ENCODE results near the gene RAB43.
"Not testable (repeated sequence)": the region's sequence is repeated elsewhere in the genome, so short reads cannot be mapped to it uniquely, and the experiment has no call there.

Gene RAB43

GRCh38 chr3:129121016-129121791 lies 400 bp downstream of the RAB43 start:
- peak; percentile 44 for DNase-seq

DNA sequence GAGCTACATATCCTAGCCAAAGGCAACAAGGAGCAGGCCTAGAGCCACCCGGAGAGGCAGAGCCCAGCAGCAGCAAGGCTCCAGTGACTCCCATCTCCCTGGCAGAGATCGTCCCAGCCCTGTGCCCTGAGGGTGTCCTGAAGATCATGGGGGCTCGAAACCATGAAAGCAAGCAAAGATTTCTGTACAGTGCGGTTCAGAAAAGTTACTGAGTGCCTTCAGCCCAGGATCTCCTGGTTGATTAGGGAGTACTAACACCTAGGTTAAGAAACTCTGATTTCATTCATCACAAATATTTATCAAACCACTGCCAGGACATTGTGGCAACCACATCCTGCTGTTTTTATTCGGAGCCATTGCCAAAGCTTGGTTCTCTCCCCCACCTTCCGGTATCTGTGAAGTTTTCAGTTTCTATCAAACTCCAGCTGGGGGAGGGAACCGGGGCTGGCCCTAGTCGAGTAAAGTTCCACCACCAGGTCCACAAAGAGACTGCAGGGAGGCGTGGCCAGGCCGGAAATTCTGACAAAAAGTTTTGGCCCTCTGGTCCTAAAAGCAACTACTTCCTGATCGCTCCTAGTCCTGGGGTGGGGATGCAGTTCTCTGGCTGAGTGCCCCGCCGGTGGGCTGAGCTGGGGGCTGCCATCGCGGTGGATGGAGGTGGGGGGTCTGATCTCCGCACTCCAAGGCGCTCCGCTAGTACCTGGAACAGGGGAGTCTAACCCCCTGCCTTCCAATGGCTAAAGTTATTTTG lies 1.2 kb downstream of the RAB43 start:
- DNase-seq: peak; percentile 76

DNA sequence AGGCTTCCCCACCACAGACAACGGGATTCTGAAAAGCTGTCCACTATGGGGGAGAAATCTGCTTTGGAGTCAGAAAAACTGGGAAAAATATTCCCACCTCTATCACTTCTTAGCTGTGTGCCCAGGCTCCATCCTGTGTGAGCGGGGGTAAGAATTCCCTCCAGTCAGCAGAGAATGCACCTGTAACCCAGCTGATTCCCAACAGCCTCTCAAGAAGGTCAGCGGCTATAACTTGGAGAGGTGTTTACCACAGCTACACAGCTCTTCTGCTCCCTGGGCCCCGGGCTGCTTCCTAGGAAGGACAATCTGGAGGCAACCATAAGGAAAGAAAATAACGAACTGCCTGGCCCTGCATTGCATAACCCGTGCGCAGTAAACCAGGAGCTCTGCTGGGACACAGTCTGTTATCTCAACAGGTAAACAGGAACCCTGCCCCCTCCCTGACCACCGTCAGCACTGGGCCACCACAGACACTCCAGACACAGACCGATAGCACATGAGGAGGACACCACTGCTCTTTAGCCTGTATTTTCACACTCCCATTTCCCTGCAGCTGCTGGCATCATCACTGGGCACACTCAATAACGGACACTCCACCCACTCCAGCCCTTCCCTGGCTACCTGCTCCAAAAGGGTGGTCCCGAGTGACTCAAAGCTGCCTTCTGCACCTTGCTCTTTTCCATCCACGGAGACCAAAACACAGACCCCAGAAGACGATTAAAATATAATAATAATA lies 2.1 kb downstream of the RAB43 start:
- DNase-seq: no peak

GRCh38 chr3:129118745-129119144 lies 2.9 kb downstream of the RAB43 start:
- no peak for DNase-seq

DNA sequence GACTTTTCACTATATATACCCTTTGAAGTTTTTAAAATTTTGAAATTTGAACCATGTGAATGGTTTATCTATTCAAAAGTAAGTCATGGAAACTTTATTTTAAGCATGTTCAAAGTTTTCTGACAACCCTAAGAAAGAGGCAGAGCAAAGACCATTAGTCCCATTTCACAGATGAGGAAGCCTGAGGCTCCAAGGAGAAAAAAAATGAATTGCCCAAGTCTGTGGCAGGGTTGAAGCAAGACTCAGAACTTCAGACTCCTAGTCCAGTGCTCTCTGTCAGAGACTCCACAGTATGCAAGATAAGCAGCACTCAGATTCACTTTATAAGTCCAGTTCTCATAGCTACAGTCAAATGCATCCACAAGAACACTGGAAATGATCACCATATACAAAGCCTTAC lies 4.5 kb downstream of the RAB43 start:
- no peak for DNase-seq

DNA sequence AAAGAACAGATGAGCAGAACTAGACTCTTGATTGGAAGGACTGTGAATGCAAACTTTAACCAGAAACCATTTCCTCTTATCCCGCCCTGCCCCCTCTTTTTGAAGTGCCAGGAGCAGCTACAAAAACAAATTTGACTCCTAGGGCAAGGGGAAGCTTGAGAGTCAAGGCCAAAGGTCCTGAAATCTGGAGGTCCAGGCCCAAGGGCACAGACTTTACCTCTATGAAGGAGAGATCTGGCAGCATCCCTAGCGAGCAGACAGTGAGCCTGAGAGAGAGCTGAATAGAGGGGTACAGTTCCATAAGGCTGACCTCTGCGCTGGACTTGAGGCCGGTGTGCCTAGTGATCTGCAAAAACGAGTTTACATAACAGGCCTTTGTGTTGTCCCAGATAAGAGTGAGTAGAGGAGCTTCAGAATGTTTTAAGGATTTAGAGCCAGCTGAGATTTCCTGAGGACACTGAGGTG lies 5.1 kb downstream of the RAB43 start:
- no peak for DNase-seq

- no peak for DNase-seq
These were observed 7.1 kb downstream of the RAB43 start for GRCh38 chr3:129114455-129114854.

- no peak for DNase-seq
These were observed 9.1 kb downstream of the RAB43 start for GRCh38 chr3:129112308-129113052.

DNA sequence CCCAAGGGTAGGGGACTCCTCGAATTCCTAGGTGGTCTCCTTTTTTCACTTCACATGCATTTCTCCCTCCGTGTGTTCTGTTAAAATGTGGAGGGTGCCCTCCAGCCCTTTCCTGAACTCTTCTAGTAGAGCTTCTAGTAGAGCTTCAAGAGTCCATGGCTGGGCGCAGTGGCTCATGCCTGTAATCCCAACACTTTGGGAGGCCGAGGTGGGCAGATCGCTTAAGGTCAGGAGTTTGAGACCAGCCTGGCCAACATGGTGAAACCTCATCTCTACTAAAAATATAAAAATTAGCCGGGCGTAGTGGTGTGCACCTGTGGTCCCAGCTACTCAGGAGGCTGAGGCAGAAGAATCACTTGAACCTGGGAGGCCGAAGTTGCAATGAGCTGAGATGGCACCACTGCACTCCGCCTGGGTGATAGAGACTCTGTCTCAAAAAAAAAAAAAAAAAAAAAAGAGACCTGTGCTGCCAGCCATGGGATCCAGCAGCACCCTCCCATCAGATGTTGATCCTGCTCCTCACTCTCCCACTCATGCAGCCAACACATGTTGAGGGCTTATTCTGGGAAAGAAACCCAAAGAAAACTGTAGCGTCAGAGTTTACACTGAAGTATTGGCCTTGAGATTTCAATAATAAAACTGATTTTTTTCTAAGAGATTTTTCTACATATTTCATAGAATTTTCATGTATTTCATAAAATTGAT lies 10.4 kb downstream of the RAB43 start:
- not testable (repeated sequence) for DNase-seq

- no peak for DNase-seq
These were observed 13.8 kb downstream of the RAB43 start for GRCh38 chr3:129107793-129108192.

GRCh38 chr3:129106866-129107565 lies 14.6 kb downstream of the RAB43 start:
- no peak for DNase-seq

DNA sequence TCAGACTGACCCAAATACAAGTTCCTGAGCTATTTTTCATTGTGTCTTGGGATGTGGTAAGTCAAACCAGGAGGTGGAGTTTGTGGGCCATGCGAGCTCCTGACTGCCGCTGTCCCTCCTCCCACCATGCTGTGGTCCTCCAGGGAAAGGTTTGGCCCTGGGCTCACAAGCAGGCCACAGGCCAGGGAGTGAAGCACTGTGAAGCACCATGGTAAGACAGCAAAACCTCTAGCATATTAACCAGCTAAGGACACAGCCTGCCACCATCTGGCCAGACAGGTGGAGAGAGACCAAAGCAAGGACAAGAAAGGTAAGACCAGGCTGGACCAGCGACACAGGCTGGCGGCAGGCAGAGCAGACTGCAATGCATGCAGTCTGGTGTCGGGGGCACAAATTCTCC lies 15.3 kb downstream of the RAB43 start:
- DNase-seq: no peak

GRCh38 chr3:129105862-129106261 lies 15.7 kb downstream of the RAB43 start:
- DNase-seq: no peak

DNA sequence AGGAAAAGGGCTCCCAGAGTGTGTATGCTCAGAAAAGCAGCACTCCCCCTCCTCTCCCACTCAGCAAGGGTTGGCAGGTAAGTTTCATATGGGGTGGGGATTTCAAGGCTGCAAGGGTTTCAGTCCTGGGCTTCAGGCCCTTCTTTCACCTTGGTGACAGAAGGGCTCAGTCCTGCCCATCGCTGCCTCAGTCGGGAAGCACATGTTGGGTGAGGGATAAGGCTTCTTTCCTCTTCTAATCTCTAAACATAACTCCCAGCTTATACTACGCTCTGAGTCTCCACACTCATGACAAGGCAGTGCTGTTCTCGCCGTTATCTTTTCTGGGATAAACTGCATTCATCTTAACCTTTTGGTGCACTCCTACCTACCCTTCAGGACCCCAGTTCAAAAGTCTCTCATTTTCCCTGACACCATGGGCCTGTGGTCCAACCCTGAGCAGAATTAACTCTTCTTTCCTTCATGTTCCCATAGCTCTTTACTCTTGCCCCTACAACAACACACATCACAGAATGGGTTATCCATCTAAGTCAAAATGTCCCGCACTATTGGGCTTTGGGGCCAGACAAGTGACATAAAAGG lies 17.0 kb downstream of the RAB43 start:
- DNase-seq: no peak

DNA sequence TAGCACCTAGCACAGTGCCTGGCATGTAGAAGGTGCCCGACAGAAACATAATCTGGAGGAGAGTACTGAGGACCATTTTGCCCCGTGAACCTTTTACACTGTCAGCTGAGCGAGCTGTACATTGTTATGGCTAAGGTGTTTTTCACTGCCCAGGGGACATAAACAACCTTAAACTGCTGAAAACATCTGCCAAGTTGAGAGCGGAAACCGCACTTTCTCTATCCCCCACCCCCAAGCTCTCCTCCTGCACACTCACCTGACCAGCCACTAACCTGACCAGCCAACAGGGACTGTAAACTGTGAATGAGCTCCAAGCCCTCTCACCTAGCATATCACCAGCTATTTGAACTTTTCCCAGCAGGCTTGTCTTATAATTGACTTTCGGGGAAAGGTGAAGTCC lies 17.6 kb downstream of the RAB43 start:
- DNase-seq: no peak

GRCh38 chr3:129103296-129103695 lies 18.3 kb downstream of the RAB43 start:
- DNase-seq: no peak

GRCh38 chr3:129101370-129102138 lies 20.1 kb downstream of the RAB43 start:
- no peak for DNase-seq

DNA sequence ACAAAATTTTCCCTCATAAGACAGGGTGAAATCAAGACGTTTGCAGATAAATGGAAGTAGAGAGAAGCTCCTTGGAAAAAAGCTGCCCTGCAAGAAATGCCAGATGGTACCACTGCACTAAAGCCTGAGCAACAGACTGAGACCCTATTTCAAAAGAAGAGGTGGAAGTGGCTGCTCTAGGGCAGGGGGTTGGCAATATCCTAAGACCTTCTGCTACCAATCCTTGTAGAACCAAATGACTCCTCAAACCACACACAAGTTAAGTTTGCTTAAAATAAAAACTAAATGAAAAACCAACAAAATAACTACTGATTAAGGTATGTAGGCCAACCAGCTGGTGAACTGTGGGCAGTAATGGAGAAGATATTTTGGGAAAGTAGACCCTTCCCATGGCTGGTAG lies 21.3 kb downstream of the RAB43 start:
- no peak for DNase-seq

- no peak for DNase-seq
These were observed 26.3 kb downstream of the RAB43 start for GRCh38 chr3:129095285-129095684.

DNA sequence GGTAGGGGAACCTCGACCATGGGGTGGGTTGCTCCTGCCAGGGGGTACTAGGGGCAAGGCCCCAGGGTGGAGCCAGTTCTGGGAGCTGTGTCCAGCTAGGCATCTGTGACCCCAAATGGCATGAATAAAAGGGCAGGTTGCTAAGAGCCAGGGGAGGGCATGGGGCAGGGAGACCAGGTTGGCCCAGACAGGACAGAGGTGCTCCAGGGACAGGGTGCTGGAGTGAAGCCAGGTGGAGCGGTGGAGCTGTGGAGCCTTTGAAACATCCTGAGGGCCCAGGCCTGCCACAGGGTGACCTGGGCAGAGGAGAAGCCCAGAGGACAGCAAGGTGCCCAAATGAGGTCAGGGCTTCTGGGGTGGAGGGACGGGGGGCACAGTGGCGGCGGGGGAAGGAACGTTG lies 33.3 kb downstream of the RAB43 start:
- DNase-seq: not testable (repeated sequence)
